Left renal pelvis (tissue), 4 donors: Measurements from ENCODE around the gene METTL17. TPM values are rescaled to one million over a fixed set of nuclear protein-coding genes. Genes with fewer than 3 reads are reported as not detected.
"Not testable (repeated sequence)": the region's sequence is repeated elsewhere in the genome, so short reads cannot be mapped to it uniquely, and the experiment has no call there.

ENCODE experiments used
- DNase-seq, 4 donors: peaks; one replicate each; pipeline ENCODE4 v3.0.0-alpha.2; 2013; ENCODE audit warnings: low read depth in 4 of 4, low spot score in 3 of 4
- polyA plus RNA-seq, 4 donors: library from polyadenylated mRNA; unstranded; fragments of 120-200 nt; gene quantifications; one replicate each; pipeline ENCODE4 v1.2.1, GENCODE V29; 2013; ENCODE audit not compliant: insufficient read length in 4 of 4

The METTL17 gene
- polyA plus RNA-seq, 4 donors: 63.6 to 119 (median 88.0) TPM

- no peak for DNase-seq
Measured at GRCh38 chr14:20989471-20989786, 351 bp upstream of the METTL17 start.

GRCh38 chr14:20996521-20996920 is 6.7 kb downstream of the METTL17 start:
- no peak for DNase-seq

GRCh38 chr14:20997115-20997514 is 7.3 kb downstream of the METTL17 start:
- no peak for DNase-seq

- no peak for DNase-seq
Measured at GRCh38 chr14:20997564-20997963, 7.8 kb downstream of the METTL17 start.

GRCh38 chr14:20998139-20998538 is 8.4 kb downstream of the METTL17 start:
- DNase-seq: no peak

- no peak for DNase-seq
Measured at GRCh38 chr14:20998674-20999366, 9.0 kb downstream of the METTL17 start, which contains the start of gene SLC39A2. TSS of gene SLC39A2 (plus strand) at chr14:20999293. CDS start at chr14:20999447, 154 bp downstream.

GRCh38 chr14:20999591-20999990 is 9.8 kb downstream of the METTL17 start:
- DNase-seq: no peak

GRCh38 chr14:21001218-21001617 is 11.4 kb downstream of the METTL17 start:
- no peak for DNase-seq

GRCh38 chr14:21003788-21004346 is 14.1 kb downstream of the METTL17 start:
- no peak for DNase-seq

GRCh38 chr14:21009721-21010120 is 19.9 kb downstream of the METTL17 start:
- DNase-seq: not testable (repeated sequence)

- DNase-seq: no peak
Measured at GRCh38 chr14:21011136-21011535, 21.4 kb downstream of the METTL17 start.

GRCh38 chr14:21014761-21015190 is 25.0 kb downstream of the METTL17 start:
- peak; percentile 76 to 82 (median 81) for DNase-seq

- no peak for DNase-seq
Measured at GRCh38 chr14:21015312-21015711, 25.5 kb downstream of the METTL17 start.

- DNase-seq: no peak
Measured at GRCh38 chr14:21016413-21017190, 26.8 kb downstream of the METTL17 start.

GRCh38 chr14:21017528-21018245 is 27.9 kb downstream of the METTL17 start:
- no peak for DNase-seq

- DNase-seq: no peak
Measured at GRCh38 chr14:21018286-21018685, 28.5 kb downstream of the METTL17 start.

GRCh38 chr14:21018781-21019180 is 29.0 kb downstream of the METTL17 start:
- no peak for DNase-seq

- no peak for DNase-seq
Measured at GRCh38 chr14:21019366-21019765, 29.6 kb downstream of the METTL17 start.

GRCh38 chr14:21020977-21021545 is 31.3 kb downstream of the METTL17 start:
- no peak for DNase-seq

- DNase-seq: no peak
Measured at GRCh38 chr14:21022686-21023085, 32.9 kb downstream of the METTL17 start.

- DNase-seq: no peak
Measured at GRCh38 chr14:21023174-21023573, 33.4 kb downstream of the METTL17 start.
